BLaER1 treated with 17β-estradiol and CSF1 and Interleukin-3, amounts not matched to agents 10 nM and 100 nM (cell line): ENCODE results near the gene PMEPA1.

Experiments used
- H3K27ac ChIP-seq, 11 experiments: shearing (Covaris generic); formaldehyde crosslinking; 2 replicates each; pipeline ENCODE4 v1.8.1; 2022
- H3K27me3 ChIP-seq, 11 experiments: shearing (Covaris generic); formaldehyde crosslinking; 2 replicates each; pipeline ENCODE4 v1.8.1; 2022
- H3K36me3 ChIP-seq, 11 experiments: shearing (Covaris generic); formaldehyde crosslinking; 2 replicates each; pipeline ENCODE4 v1.8.1; 2022
- H3K4me1 ChIP-seq, 10 experiments: shearing (Covaris generic); formaldehyde crosslinking; 2 replicates each; pipeline ENCODE4 v1.8.1; 2022
- H3K4me2 ChIP-seq, 11 experiments: shearing (Covaris generic); formaldehyde crosslinking; 2 replicates each; pipeline ENCODE4 v1.8.1; 2022
- H3K4me3 ChIP-seq, 10 experiments: shearing (Covaris generic); formaldehyde crosslinking; 2 replicates each; pipeline ENCODE4 v1.8.1; 2022
- H3K9ac ChIP-seq, 11 experiments: shearing (Covaris generic); formaldehyde crosslinking; 2 replicates each; pipeline ENCODE4 v1.8.1; 2022
- H3K9me3 ChIP-seq, 11 experiments: shearing (Covaris generic); formaldehyde crosslinking; replicated peaks in 1 of 11; 2 replicates each; pipeline ENCODE4 v1.8.1; 2022
- H4K20me1 ChIP-seq, 11 experiments: shearing (Covaris generic); formaldehyde crosslinking; 2 replicates each; pipeline ENCODE4 v1.8.1; 2022
- Cebpa-rat ChIP-seq, 11 experiments: shearing (Covaris generic); IDR thresholded peaks; 2 replicates each; pipeline ENCODE4 v1.8.1; 2022

Gene PMEPA1

GRCh38 chr20:57605045-57605444 is 104.8 kb downstream of the PMEPA1 start:
- Histone ChIP-seq H3K27ac (no peak overlapping the region), H3K4me1 (peaks cover 0 to 15% (median 8%) of the 10 kb centered on the region in 10 experiments; a peak in 12 of 20 replicates), H3K27me3 (no peaks in the 10 kb centered on the region), H3K36me3 (no peaks in the 10 kb centered on the region), H3K4me3 (no peak overlapping the region), H4K20me1 (no peaks in the 10 kb centered on the region), H3K4me2 (no peak overlapping the region), H3K9ac (no peak overlapping the region), H3K9me3 (no peaks in the 10 kb centered on the region)
- TF ChIP-seq Cebpa-rat (IDR thresholded peaks at IDR 0.05) = no peak

GRCh38 chr20:57603120-57603519 is 106.7 kb downstream of the PMEPA1 start:
- Histone ChIP-seq H3K36me3 (no peaks in the 10 kb centered on the region), H3K27ac (no peak overlapping the region), H4K20me1 (no peaks in the 10 kb centered on the region; a peak in 1 of 22 replicates), H3K9ac (no peak overlapping the region), H3K4me3 (no peak overlapping the region), H3K9me3 (no peaks in the 10 kb centered on the region), H3K4me1 (no peaks in the 10 kb centered on the region), H3K4me2 (no peak overlapping the region), H3K27me3 (no peaks in the 10 kb centered on the region)
- no peak for TF ChIP-seq Cebpa-rat (IDR thresholded peaks at IDR 0.05)

- no peak overlapping the region for H3K4me2 ChIP-seq
- peaks cover 0 to 7% (median 4%) of the 10 kb centered on the region in 10 experiments; a peak in 8 of 20 replicates for H3K4me1 ChIP-seq
- TF ChIP-seq Cebpa-rat (IDR thresholded peaks at IDR 0.05) = no peak
- no peaks in the 10 kb centered on the region for H3K9me3 ChIP-seq
- no peak overlapping the region for H3K9ac ChIP-seq
- no peaks in the 10 kb centered on the region for H3K27me3 ChIP-seq
- H3K4me3 ChIP-seq = no peak overlapping the region
- H4K20me1 ChIP-seq = no peaks in the 10 kb centered on the region; a peak in 1 of 22 replicates
- H3K27ac ChIP-seq = no peak overlapping the region
- H3K36me3 ChIP-seq = no peaks in the 10 kb centered on the region
Measured at GRCh38 chr20:57601737-57602136, 108.1 kb downstream of the PMEPA1 start.

- Histone ChIP-seq H3K4me2 (no peak overlapping the region), H3K9ac (no peak overlapping the region), H3K4me1 (peaks cover 0 to 8% (median 4%) of the 10 kb centered on the region in 10 experiments; a peak in 8 of 20 replicates), H4K20me1 (no peaks in the 10 kb centered on the region; a peak in 1 of 22 replicates), H3K27me3 (no peaks in the 10 kb centered on the region), H3K4me3 (no peak overlapping the region), H3K36me3 (no peaks in the 10 kb centered on the region), H3K27ac (no peak overlapping the region), H3K9me3 (no peaks in the 10 kb centered on the region)
- no peak for TF ChIP-seq Cebpa-rat (IDR thresholded peaks at IDR 0.05)
Measured at GRCh38 chr20:57601211-57601570, 108.6 kb downstream of the PMEPA1 start.

- no peak overlapping the region for H3K4me3 ChIP-seq
- no peaks in the 10 kb centered on the region for H3K36me3 ChIP-seq
- peaks cover 0 to 3% (median 0%) of the 10 kb centered on the region in 11 experiments; a peak in 1 of 22 replicates for H4K20me1 ChIP-seq
- H3K9ac ChIP-seq = no peak overlapping the region
- H3K27me3 ChIP-seq = no peaks in the 10 kb centered on the region
- no peak for TF ChIP-seq Cebpa-rat (IDR thresholded peaks at IDR 0.05)
- peaks cover 0 to 8% (median 4%) of the 10 kb centered on the region in 10 experiments; a peak in 8 of 20 replicates for H3K4me1 ChIP-seq
- no peak overlapping the region for H3K4me2 ChIP-seq
- no peak overlapping the region for H3K27ac ChIP-seq
- H3K9me3 ChIP-seq = no peaks in the 10 kb centered on the region
Measured at GRCh38 chr20:57600320-57601210, 109.2 kb downstream of the PMEPA1 start.

GRCh38 chr20:57598491-57598890 is 111.3 kb downstream of the PMEPA1 start:
- H4K20me1 ChIP-seq = peaks cover 0 to 6% (median 0%) of the 10 kb centered on the region in 11 experiments; a peak in 2 of 22 replicates
- H3K4me2 ChIP-seq = no peak overlapping the region
- no peak overlapping the region for H3K9ac ChIP-seq
- H3K9me3 ChIP-seq = no peaks in the 10 kb centered on the region
- peaks cover 3 to 15% (median 10%) of the 10 kb centered on the region in 10 experiments; a peak in 16 of 20 replicates for H3K4me1 ChIP-seq
- no peak overlapping the region for H3K27ac ChIP-seq
- H3K27me3 ChIP-seq = no peaks in the 10 kb centered on the region
- no peak overlapping the region for H3K4me3 ChIP-seq
- no peak for TF ChIP-seq Cebpa-rat (IDR thresholded peaks at IDR 0.05)
- H3K36me3 ChIP-seq = no peaks in the 10 kb centered on the region
